Fibroblast of skin of left quadriceps (primary cell): ENCODE measurements around the gene OR10T2.
"Not testable (repeated sequence)": the region's sequence is repeated elsewhere in the genome, so short reads cannot be mapped to it uniquely, and the experiment has no call there.

Experiments used
- DNase-seq, 2 experiments: peaks; one replicate each; pipeline ENCODE4 v3.0.0-alpha.2; 2013; ENCODE audit warnings: low read depth in 2 of 2

OR10T2 gene, protein sequence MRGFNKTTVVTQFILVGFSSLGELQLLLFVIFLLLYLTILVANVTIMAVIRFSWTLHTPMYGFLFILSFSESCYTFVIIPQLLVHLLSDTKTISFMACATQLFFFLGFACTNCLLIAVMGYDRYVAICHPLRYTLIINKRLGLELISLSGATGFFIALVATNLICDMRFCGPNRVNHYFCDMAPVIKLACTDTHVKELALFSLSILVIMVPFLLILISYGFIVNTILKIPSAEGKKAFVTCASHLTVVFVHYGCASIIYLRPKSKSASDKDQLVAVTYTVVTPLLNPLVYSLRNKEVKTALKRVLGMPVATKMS

DNA sequence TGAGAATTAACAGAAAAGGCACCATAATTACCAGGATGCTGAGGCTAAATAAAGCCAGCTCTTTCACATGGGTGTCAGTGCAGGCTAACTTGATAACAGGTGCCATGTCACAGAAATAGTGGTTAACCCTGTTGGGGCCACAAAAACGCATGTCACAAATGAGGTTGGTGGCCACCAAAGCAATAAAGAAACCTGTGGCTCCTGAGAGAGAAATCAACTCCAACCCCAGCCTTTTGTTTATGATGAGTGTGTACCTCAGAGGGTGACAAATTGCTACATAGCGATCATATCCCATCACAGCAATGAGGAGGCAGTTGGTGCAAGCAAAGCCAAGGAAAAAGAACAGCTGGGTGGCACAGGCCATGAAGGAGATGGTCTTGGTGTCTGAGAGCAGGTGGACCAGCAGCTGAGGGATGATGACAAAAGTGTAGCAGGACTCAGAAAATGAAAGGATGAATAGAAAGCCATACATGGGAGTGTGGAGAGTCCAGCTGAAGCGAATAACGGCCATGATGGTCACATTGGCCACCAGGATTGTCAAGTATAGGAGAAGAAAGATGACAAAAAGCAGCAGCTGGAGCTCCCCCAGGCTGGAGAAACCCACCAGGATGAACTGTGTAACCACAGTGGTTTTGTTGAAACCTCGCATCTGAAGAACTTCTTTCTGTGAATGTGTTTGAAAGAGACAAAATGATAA, at the start of gene OR10T2:
Gene OR10T2, minus strand, starts transcription at position 649 of the 697 bp plus-strand sequence. Its CDS starts 0 bp downstream, at position 649.
- no peak for DNase-seq

DNA sequence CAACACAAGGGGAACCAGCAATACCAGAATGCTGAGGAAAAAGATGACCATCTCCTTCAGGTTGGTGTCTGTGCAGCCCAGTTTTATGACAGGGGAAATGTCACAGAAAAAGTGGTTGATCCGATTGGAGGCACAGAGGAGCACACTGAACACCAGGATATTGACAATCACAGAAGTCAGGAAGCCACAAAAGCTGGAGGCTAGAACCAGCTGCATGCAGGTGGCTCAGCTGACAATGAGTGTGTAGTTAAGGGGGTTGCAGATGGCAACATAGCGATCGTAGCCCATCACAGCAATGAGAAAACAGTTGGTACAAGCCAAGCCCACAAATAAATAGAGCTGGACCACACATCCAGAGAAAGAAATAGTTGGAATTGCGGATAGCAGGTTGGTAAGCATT, 46.1 kb upstream of the OR10T2 start:
- no peak for DNase-seq

DNA sequence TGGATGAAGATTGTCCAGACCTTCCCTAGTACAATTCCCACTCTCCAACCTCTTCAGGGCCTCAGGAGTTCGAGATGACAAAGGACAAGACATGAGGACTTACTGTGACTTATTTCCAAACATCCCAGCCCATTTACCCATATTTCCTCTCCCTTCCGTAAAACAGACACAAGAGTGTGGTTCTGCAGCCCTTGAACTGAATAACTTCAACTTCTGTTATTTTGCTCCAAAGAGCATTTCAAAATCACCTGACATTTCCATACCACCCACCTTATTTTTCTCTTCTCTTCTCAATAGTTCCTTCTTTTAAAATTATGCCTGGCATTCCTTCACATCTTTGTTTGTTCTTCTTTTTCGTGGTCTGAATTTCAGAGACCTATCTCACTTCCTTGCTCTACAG, 35.5 kb upstream of the OR10T2 start:
- no peak for DNase-seq

DNA sequence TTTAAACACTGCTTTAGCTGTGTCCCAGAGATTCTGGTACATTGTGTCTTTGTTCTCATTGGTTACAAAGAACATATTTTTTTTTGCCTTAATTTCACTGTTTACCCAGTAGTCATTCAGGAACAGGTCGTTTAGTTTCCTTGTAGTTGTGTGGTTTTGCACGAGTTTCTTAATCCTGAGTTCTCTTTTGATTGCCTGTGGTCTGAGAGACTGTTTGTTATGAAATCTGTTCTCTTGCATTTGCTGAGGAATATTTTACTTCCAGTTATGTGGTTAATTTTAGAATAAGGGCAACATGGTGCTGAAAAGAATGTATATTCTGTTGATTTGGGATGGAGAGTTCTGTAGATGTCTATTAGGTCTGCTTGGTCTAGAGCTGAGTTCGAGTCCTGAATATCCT, 30.9 kb upstream of the OR10T2 start:
- not testable (repeated sequence) for DNase-seq

DNA sequence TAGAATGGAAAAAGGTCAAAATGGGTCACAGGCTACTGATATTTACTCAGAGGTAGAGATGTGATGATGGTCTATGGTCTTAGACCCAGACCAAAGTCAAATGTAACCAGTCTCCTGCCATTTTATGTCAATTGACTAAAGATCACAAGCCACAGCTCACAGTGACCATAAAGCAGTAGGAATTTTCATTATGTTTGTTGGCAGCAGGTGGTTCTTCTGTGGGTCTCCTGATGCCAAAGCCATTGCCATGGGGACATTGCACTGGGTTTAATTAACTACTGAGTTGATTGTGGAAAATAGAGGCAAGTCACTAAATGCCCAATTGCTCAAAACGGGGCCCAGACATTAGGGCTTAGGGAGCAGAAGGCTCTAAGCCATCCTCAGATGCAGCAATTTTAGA, 26.9 kb upstream of the OR10T2 start, which contains the start of gene OR10K2:
Gene OR10K2, minus strand, starts transcription at position 101 of the 400 bp plus-strand sequence. CDS start 5,371 bp downstream, outside the sequence.
- DNase-seq, result no peak

DNA sequence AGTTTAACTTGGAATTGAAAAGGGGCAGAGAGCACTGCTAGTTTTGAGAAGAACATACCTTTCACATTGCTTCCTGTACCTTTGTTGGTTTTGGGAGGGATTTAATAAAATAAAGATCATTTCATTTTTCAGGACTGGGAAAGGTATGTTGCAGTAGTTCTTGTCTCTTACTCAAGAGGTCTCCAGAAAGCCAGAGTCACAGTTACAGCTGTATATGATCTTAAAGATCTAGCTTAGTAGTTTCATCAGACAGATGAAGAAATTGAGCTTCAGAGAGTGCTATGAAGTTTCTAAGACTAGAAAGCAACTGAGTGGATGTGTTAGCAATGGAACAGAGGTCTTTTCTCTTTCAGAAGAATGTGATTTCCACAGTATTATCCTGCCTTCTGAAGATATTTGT, 25.8 kb upstream of the OR10T2 start:
- DNase-seq, result no peak

DNA sequence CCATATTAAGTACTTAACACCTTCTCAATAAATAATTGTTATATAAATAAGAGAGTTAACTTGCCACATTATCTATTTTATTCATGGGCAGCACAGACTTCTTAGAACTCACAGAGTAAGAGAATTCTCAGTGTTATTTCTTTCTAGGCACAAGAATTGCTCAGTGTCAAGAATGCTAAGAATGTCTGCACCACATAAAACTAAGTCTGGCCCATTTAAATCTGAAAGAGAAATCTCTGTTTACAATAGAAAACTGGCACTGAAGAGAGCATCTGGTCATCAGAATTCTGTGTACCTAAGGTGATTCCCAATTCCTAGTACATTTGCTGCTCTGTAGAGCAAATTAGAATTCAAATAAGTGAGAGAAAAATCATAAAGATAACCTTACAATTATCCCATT, 22.9 kb upstream of the OR10T2 start:
- DNase-seq, result no peak

DNA sequence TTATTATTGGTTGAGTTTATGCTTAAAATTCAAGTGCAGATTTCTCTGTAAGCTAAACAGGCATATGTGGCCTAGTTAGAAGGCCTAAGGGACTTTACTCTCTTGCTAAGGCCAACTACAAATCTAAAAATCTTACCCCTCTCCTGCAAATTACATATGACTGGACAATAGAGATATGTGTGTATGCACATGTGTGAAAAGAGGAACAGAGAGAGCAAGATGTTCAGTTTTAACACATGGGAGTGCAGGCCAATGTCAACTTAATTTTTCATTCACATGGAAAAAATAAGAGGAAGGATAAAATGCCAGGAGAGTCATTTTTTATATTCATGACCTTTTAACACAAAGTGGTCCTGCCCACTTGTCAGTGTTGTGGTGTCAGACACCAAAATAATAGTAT, 18.3 kb upstream of the OR10T2 start:
- no peak for DNase-seq

DNA sequence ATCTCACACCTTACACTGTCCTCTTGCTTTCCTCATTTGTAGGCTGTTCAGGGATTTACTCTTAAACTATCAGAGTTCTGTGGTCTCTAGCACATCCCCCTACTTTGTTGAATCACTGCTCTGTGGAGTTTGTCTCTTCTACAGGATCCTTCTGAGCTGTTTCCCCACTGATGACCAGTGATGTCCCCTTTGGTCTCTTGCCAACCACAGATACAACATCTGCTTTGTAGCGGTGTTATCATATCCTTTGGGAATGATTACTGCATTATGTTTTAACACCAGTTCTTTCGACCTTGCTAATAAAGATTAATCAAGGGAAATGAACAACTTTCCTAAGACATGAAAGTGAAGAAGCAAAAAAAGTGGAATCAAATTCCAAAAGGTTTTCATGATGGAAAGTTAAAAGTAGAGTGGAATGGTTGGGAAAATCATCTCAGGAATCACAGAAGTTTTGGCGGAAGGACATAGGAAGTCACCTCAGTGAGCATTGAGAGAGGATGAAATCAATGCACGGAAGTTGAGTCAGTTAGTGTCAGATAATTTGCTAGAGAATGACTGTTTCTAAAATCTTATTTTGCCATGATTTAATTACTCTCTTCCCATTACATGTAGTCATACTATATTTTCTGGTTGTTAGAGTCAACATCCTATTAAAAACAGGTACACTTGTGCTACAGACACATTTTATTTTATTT, 15.5 kb upstream of the OR10T2 start:
- DNase-seq, result no peak

DNA sequence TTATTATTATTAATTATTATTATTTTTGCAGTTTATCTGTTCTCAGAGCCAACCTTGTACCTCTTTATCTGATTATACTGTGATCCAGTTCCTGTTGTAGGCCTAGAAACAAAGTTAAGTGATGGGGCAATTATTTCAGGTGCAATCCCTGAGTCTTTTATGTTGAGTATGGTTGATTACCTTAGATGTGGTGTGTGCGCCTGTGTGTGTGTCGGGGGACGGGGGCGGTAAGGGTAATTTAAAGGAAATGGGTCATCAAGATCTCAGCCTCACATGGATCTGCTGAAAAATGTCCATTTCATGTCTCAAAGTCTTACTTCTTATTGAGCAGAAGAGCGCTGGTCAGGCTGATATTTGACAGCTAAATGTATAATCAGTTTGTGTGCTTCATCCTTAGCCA, 7.8 kb upstream of the OR10T2 start:
- no peak for DNase-seq

DNA sequence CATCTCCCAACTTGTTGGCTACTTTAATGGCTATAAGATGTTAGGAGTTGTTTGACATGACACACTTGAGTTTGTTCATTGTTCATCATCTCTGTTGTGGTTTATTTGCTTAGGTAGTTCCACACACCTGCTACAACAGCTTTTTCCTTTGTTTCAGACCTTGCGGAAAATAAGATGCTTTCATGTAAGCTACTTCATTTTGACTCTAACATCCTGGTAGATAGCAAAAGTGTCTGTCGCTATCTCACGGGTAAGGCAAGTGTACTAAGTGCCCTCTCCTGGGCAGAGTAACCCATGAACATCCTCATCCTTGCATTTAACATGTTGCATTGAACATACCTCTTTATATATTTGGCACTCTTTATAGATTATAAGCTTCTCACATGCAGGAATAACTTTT, 1.6 kb upstream of the OR10T2 start:
- no peak for DNase-seq

DNA sequence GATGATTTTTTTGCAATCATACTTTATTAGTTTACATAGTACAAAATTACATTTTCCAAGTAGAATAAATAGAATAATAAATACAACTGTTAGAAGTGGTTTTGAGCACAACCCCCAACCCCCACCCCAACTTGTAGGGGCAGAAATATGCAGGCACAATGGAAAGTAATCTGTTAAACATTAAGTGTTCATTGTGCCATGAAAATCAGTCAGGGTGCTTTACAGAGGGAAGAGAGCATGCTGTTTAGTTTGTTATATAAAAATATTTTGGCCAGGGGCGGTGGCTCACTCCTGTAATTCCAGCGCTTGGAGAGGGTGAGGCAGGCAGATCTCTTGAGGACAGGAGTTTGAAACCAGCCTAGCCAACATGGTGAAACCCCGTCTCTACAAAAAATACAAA, 2.6 kb downstream of the OR10T2 start:
- DNase-seq, result no peak

DNA sequence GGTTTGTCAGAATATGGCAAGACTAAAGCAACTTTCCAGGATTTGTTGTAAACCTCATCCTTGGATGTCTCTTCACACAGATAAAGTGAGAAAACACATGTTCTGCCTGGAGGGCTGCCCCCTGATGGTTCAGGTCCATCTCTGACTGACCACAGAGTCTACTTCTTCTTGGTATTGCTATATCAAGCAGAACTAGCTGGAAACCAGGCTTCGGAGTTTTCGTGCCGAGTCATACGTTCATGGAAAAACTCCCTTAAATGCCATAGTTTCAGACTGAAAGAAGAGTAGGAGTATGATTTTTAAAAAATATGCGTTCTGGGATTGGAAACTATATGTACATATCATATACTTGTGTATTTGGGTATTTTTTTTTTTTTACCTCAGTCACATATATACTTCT, 5.8 kb downstream of the OR10T2 start:
- no peak for DNase-seq

DNA sequence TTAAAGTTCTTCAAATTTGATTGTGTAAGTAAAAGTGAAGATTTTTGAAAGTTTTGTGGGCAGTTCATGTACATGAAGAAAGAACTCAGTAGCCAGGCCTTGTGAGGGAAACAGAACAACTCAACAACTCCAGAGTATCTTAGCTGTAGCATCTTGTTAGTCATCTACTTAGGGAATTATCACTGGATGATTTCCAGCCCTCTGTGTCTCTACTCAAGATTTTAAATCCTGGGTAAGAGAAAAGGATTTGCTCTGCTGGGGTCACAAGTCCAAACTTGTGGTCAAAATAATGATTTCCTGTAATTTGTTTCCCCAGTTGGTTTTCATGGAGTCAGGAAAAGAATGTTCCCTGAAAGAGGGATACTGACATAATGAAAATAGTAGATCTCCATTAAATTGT, 8.2 kb downstream of the OR10T2 start:
- DNase-seq, result no peak

DNA sequence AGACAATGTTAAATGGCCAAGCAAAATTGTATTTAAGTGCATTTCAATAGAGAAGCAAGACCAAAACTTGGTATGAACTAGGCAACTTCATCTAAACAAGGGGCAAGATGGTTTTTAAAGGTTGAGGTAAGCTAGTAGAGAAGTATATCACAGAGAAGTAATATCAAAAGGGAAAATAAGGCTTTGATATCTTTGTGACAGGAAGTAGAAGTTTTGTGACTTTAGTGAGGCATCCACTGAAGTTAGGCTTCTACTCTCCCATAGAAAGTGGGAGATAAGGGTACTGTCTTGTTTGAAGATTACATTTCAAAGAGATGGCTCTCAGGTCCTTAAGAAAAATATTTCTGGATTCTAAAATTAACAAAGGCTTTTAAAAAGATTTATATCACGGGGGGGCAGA, 8.9 kb downstream of the OR10T2 start:
- DNase-seq, result no peak

DNA sequence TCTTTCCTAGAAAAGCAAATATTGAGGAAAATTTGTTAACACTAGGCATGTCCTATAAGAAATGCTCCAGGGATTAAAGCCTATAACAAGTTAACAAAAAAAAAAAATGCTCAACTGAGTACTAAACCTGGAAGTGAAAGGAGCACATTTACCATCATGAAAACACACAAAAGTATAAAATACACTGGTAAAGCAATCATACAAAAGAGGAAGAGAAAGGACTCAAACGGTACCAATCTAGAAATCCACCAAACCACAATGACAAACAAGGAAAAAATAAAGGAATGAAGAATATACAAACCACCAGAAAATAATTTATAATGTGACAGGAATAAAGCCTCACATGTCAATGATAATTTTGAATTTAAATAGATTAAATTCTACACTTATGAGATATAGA, 24.4 kb downstream of the OR10T2 start:
- DNase-seq, result no peak

DNA sequence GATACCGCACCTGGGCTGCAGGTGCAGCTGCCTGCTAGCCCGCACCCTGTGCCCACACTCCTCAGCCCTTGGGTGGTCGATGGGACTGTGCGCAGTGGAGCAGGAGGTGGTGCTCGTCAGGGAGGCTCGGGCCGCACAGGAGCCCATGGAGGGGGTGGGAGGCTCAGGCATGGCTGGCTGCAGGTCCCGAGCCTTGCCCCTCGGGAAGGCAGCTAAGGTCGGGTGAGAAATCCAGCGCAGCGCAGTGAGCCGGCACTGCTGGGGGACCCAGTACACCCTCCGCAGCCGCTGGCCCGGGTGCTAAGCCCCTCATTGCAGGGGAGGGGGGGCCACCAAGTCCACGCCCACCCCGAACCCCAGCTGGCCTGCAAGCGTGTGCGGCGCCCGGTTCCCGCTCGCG, 25.2 kb downstream of the OR10T2 start:
- DNase-seq, result not testable (repeated sequence)

DNA sequence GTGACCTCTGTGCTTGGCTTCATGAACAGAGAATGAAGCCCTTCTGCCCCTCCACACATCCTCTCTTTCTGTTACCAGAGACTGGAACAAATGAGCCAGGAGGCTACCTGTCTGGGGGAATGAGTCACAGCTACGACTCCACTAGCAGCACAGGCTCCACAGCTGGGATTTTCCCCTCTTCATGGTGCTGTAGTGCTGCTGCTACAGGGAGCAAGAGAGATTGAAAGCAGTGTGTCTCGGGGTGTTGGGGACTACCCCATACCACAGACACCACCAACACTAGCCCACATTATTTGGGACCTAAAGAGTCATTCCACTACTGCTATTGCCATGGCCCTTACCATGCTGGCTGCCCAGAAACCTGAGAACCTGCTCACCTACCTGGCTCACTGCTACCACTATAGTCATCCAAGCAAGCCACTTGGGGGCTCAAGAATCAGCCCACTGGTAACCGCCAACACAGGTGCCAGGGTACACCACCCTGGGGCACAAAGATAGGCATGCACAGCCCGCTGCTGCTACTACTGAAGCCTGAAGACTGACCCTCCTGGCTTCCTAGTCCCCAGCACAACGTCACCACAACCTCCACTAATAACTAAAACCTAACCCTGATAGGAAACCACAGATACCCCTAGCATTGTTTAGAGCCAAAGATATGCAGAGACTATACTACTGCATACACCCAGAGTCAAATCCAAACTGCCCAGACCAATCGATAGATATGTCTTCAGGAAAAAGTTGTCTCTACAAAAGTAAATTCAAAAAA, 27.9 kb downstream of the OR10T2 start:
- no peak for DNase-seq

DNA sequence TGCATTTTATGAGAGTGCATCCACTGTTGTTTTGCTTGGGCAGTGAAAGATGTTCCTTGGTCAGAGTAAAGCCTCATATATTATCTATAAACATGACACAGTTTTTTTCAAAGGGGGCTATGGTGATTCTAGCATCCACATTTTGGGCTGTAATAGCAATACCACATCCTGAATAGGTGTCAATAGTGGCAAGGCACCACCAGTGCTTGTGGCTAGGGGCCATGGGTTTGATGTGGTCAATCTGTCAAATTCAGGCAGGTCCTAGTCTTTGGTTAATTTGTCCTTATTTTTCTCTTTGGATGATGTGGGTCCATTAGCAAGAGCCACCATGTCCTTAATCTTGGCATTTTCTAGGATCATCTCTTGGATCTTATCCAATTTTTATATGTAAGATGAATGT, 32.5 kb downstream of the OR10T2 start:
- DNase-seq, result no peak

DNA sequence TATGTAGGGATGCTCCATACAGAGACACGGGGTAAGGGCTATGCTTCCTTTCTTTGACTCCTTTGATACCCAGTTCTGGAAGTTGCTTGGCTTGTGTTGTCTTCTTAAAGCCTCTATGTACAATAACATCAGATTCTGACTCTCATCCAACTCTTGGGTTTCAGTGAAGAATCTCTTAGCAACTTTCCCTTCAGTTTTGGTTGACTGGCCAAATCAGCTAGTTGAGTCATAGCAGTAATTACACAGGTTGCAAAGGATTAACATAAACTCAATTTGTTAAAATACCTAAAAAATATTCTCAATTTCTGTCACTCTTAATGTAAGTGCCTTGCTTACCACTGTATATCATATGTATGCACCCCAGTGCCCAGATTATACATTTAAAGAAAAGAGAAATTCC, 36.3 kb downstream of the OR10T2 start:
- no peak for DNase-seq

DNA sequence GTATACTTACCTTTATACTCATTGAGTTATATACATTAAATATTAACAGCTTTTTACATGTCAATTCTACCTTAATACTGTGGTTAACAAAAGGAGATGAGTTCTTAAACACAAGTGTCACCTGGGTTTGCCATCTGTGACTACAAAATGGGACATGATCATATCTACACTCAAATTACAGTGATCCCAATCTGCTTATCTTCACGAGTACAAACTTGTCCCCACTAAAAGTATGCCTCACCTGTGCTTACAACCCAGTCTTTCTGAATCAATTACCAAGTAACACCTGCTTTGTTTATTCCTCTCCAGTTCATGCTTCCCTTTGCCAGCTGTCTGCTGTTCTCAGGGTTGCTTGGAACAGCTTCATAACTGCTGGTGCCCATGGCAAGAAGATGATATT, 36.8 kb downstream of the OR10T2 start:
- DNase-seq, result no peak

DNA sequence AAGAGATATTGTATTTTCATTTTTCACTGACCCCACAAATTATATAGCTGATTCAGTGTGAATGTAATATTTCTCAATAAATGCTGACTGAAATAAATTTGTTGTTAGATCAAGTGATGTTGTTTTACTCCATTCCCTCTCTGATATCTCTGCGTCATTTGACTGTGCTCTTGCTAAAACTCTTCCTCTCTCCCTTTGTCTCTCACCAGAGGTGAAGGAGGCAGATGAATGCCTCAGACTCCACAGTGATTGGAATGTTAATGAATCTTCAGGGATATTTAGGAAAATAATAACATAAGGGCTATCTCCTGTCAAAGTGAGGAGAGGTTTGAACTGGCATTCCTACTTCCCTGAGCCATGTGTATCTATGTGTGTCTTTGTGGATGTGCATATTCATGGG, 41.8 kb downstream of the OR10T2 start:
- no peak for DNase-seq
